HG02571 (cell line): ENCODE data around the gene HES1.

ENCODE experiments used
- ATAC-seq: cut with Tn5 transposase; IDR thresholded peaks from one replicate; pipeline ENCODE4 v1.9.1; 2021; ENCODE audit warnings: mild to moderate bottlenecking, moderate library complexity; ENCODE audit not compliant: unreplicated experiment

HES1 gene

GRCh38 chr3:194165271-194166018 lies 29.5 kb downstream of the HES1 start:
- no peak for ATAC-seq

- ATAC-seq, result no peak
These were observed 30.9 kb downstream of the HES1 start for GRCh38 chr3:194166682-194167479.

DNA sequence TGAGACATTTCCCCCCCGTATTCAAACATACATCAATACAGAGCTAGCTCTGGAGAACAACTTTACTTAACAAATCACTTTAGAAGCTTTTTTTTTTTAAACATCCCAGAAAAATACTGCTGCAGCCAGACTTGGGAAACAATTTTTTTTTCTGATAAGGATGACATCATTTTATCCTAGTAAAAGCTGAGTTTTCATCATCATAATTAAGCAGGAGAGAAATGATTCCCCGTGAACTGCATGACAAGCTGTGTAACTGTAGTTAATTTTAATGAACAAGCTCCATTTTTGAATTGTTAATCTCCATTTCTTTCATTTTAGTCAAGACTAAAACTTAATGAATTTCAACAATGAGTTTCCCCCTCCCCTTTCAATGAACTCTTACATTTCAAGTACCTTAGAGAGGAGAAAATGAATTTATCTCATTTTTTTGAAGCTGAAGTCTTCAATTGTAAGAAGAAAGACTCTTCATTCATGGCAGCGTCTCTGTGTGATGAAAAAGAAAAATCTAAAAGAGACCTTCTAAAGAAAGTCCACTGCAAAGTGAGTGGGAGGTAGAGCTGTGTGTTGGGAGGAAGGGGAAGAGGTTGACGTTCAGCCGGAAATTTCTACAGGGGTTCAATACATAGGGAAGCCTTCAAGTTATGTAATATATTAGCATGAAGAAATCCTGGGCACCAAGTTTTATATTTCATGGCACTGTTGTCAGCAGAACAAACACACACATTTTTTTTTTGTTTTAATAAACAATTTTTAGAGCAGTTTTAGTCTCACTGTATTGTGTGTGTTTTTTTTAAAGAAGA lies 31.7 kb downstream of the HES1 start:
- ATAC-seq, result no peak

- ATAC-seq, result no peak
These were observed 33.0 kb downstream of the HES1 start for GRCh38 chr3:194168994-194169393.

DNA sequence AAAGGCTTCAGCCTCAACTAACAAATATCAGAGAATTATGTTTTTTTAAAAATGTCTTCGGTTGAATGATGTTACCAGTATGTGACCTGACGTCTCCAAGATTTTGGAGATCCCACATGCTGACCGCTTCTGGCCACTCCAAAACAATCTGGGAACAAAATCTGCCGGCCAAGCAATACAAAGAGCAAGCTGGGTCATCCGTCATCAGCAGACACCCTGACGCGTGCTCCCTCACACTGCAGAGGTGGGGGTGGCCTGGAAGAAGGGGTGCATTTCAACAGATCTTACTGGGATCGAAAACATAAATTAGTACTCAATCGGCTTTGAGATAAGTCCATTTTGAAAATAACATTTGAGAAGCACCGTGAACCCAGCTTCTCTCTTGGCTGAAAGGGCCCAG lies 33.6 kb downstream of the HES1 start:
- ATAC-seq, result no peak

GRCh38 chr3:194170793-194171192 lies 34.8 kb downstream of the HES1 start:
- ATAC-seq, result no peak

GRCh38 chr3:194174406-194174805 lies 38.5 kb downstream of the HES1 start:
- ATAC-seq, result no peak

GRCh38 chr3:194174980-194175379 lies 39.0 kb downstream of the HES1 start:
- ATAC-seq, result no peak

- ATAC-seq, result no peak
These were observed 40.5 kb downstream of the HES1 start for GRCh38 chr3:194176274-194176991.

- ATAC-seq, result no peak
These were observed 41.2 kb downstream of the HES1 start for GRCh38 chr3:194177141-194177540.

DNA sequence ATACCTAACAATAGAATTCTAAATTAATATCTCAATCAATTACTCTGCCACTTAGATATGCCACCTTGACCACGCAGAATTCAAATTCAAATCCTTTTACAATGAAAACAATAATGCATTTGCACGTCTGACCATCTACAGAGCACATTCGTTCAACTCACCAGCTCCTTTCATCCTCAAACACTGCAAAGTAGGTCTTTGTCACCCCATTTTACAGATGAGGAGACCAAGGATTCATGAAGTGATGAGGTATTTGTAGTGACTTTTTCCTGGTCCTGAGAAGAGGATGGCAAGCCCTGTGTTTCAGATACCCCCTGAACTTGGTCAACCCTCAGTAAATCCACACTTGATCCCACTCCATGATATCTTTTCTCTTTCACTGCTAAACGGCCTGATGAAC lies 42.2 kb downstream of the HES1 start:
- ATAC-seq, result no peak

GRCh38 chr3:194178669-194179068 lies 42.7 kb downstream of the HES1 start:
- ATAC-seq, result no peak

DNA sequence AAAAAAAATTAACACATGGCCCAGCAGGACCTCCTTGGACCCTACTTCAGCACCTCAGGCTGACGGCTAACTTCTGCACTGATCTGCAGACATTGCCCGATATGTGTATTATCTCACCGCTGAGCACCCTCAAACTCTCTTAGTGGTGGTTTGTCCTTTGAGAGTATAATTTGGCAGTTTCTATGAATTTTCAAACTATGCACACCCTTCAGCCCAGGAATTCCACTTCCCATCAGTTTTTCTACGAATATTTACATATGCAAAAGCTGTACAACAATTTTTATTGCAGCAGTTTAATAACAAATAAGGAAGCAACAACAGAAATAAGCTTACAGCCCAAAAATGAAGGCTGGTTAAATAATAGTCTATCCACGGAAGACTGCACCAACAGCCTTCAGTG lies 44.6 kb downstream of the HES1 start:
- no peak for ATAC-seq

GRCh38 chr3:194181612-194182529 lies 45.9 kb downstream of the HES1 start:
- ATAC-seq, result no peak

DNA sequence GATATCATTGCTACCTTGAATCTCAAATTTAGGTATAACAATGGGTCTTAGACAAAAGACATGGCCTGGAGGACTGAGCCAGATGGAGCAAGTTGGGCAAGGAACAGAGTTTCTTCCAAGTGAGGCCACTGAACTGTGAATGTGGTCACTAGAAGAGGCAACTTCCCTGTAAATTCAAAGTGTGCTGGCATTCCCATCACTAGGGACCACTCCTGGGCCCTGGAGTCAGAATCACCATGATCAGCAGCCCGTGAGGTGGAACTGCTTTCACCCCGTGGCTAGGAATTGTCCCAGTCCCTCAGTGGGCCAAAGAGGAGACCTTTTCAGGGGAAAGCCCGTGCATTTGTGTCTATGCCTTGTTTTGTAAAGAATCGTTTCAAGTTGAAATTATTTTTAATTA lies 47.3 kb downstream of the HES1 start:
- no peak for ATAC-seq

DNA sequence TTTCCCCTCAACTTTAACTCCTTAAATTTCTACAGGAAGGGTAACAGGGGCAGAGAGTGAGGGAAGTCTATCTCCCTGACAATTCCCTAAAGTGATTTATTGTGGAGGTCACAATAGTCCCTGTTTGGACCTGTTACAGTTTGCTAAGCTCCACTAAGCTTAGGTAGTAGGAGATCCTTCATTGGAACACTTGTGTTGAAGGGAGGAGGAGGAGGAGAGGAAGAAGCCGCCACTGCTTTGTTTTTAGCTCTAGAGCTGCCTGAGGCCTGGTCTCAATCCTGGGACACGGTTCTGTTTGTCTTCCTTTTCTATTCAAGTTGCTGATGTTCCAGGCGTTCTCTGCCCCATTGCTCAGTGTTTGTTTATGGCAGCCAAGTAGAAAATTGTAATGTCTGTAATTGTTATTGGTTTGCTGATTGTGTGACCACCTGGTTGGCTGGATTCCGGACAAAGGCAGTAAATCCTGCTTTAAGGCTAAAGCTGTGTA lies 48.4 kb downstream of the HES1 start:
- no peak for ATAC-seq

GRCh38 chr3:194184801-194185200 lies 48.9 kb downstream of the HES1 start:
- no peak for ATAC-seq

GRCh38 chr3:194185221-194185620 lies 49.3 kb downstream of the HES1 start:
- ATAC-seq, result no peak

DNA sequence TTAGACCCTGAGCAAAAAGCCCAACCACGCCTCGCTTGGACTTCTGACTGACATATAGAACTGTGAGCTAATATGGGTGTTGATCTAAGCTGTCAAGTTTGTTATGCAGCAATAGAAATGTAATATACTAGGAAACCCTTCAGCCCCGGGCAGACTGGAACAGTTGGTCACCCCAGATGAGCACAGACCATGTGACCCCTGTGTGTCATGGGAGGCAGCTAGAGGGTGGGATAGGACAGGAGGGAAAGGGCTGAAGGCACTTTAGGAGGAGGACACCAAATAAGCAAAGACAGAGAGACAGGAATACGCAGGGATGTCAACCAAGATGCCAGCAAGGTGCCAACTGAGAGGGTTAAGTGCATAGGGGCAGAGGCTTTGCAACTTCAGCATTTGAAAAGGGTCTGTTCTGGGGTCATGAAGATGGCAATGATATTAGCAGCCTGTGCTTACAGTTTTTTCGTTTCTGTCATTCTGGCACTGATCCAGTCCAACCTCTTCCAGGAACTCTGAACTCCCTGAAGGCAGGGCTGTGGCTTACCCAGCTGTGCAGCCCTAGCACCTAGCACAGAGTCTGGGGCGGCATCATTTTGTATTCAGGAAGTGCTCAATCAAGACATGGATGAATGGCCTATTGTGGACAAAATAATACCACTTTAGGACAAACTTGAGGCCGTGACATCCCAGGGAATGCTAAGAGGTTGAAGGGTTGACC lies 51.4 kb downstream of the HES1 start:
- no peak for ATAC-seq
